Neural progenitor cell (in vitro differentiated cells): ENCODE data around the gene ZBTB42. TPM values are rescaled to one million over a fixed set of nuclear protein-coding genes. Genes with fewer than 3 reads are reported as not detected.
A peak's percentile ranks its signal among the peaks of the same experiment; 100 is the strongest.

Source experiments
- DNase-seq: peaks from one replicate; pipeline ENCODE4 v3.0.0-alpha.2; 2016; ENCODE audit warnings: low spot score
- H2AFZ ChIP-seq: fragments of 200-600 bp; sonication (generic); replicated peaks from 2 replicates; pipeline ENCODE4 v1.6.1; 2016; ENCODE audit warnings: antibody characterized with exemption
- H3F3A ChIP-seq: fragments of 200-600 bp; sonication (generic); 2 replicates; pipeline ENCODE4 v1.6.1; 2016; ENCODE audit warnings: antibody characterized with exemption, low read depth
- H3K27ac ChIP-seq: fragments of 200-600 bp; sonication (generic); 2 replicates; pipeline ENCODE4 v1.5.1; 2016; ENCODE audit warnings: mild to moderate bottlenecking
- H3K27me3 ChIP-seq: fragments of 200-600 bp; sonication (generic); 2 replicates; pipeline ENCODE4 v1.6.1; 2016; ENCODE audit warnings: mild to moderate bottlenecking, moderate library complexity
- H3K36me3 ChIP-seq: fragments of 200-600 bp; sonication (generic); 2 replicates; pipeline ENCODE4 v1.5.1; 2016
- H3K4me1 ChIP-seq: fragments of 200-600 bp; sonication (generic); 2 replicates; pipeline ENCODE4 v1.6.1; 2016; ENCODE audit warnings: mixed run types
- H3K4me2 ChIP-seq: fragments of 200-600 bp; sonication (generic); 2 replicates; pipeline ENCODE4 v1.6.1; 2016
- H3K4me3 ChIP-seq: fragments of 200-600 bp; sonication (generic); 2 replicates; pipeline ENCODE4 v1.5.1; 2016
- H3K79me2 ChIP-seq: fragments of 200-600 bp; sonication (generic); 2 replicates; pipeline ENCODE4 v1.6.1; 2016; ENCODE audit warnings: low read depth
- H3K9ac ChIP-seq: fragments of 200-600 bp; sonication (generic); 2 replicates; pipeline ENCODE4 v1.6.1; 2016
- H3K9me3 ChIP-seq: fragments of 200-600 bp; sonication (generic); 2 replicates; pipeline ENCODE4 v1.5.1; 2016; ENCODE audit warnings: low read depth
- H4K20me1 ChIP-seq: fragments of 200-600 bp; sonication (generic); 2 replicates; pipeline ENCODE4 v1.6.1; 2016; ENCODE audit warnings: low read depth
- H3K27ac Mint-ChIP-seq: 3 replicates; pipeline ENCODE4 v1.8.0; 2021; ENCODE audit warnings: mixed read lengths
- H3K27me3 Mint-ChIP-seq: 2 replicates; pipeline ENCODE4 v1.8.0; 2022; ENCODE audit warnings: low read depth, mild to moderate bottlenecking, inconsistent platforms, moderate library complexity, mixed read lengths; ENCODE audit not compliant: insufficient read depth
- H3K36me3 Mint-ChIP-seq: 3 replicates; pipeline ENCODE4 v1.8.0; 2021; ENCODE audit warnings: mixed read lengths
- H3K4me1 Mint-ChIP-seq: 3 replicates; pipeline ENCODE4 v1.8.0; 2021; ENCODE audit warnings: mixed read lengths
- H3K4me3 Mint-ChIP-seq: 3 replicates; pipeline ENCODE4 v1.8.0; 2021; ENCODE audit warnings: mild to moderate bottlenecking, moderate library complexity, mixed read lengths
- H3K9me3 Mint-ChIP-seq: 3 replicates; pipeline ENCODE4 v1.8.0; 2020; ENCODE audit warnings: mixed read lengths
- CTCF ChIP-seq: fragments of 200-600 bp; sonication (generic); IDR thresholded peaks from 2 replicates; pipeline ENCODE4 v1.5.1; 2017; ENCODE audit warnings: antibody characterized with exemption, mild to moderate bottlenecking
- EZH2 ChIP-seq: fragments of 200-600 bp; sonication (generic); IDR thresholded peaks from 2 replicates; pipeline ENCODE4 v1.6.1; 2017; ENCODE audit warnings: antibody characterized with exemption, mild to moderate bottlenecking, moderate library complexity
- EZH2phosphoT487 ChIP-seq: fragments of 200-600 bp; sonication (generic); IDR thresholded peaks from 2 replicates; pipeline ENCODE4 v1.6.1; 2017; ENCODE audit warnings: antibody characterized with exemption
- total RNA-seq: library from RNA; depleted of rRNA; stranded (reverse); fragments of >200 nt; gene quantifications from 2 replicates; pipeline ENCODE4 v1.2.3, GENCODE V29; 2015; ENCODE audit warnings: low replicate concordance

Gene ZBTB42
- total RNA-seq, 1 donor from 2014 or later: 0.41 TPM

- Histone ChIP-seq H3K9ac (no peak overlapping the region), H3K4me2 (no peak overlapping the region), H3K27me3 (no peaks in the 10 kb centered on the region), H3K27ac (no peak overlapping the region), H3K36me3 (no peaks in the 10 kb centered on the region), H3F3A (peaks cover 5% of the 10 kb centered on the region), H3K4me1 (peaks cover 4% of the 10 kb centered on the region), H3K79me2 (no peaks in the 10 kb centered on the region), H3K9me3 (no peaks in the 10 kb centered on the region), H3K4me3 (no peak overlapping the region), H2AFZ (no peak overlapping the region), H4K20me1 (peaks cover 16% of the 10 kb centered on the region)
- Mint-ChIP-seq H3K36me3 (peaks cover 23% of the 10 kb centered on the region), H3K4me1 (peaks cover 26% of the 10 kb centered on the region), H3K4me3 (no peak overlapping the region), H3K27ac (no peak overlapping the region), H3K9me3 (no peaks in the 10 kb centered on the region), H3K27me3 (peaks cover 4% of the 10 kb centered on the region)
- no peak for DNase-seq
- no peak for TF ChIP-seq EZH2phosphoT487
- no peak for TF ChIP-seq EZH2
- no peak for TF ChIP-seq CTCF
These were observed 28.0 kb upstream of the ZBTB42 start for GRCh38 chr14:104772707-104773504.

GRCh38 chr14:104773505-104774452 lies 27.1 kb upstream of the ZBTB42 start:
- peaks cover 2% of the 10 kb centered on the region for H3K4me1 ChIP-seq
- TF ChIP-seq CTCF (no peak), EZH2phosphoT487 (no peak)
- H4K20me1 ChIP-seq: peaks cover 17% of the 10 kb centered on the region
- H3K4me3 Mint-ChIP-seq: no peak overlapping the region
- H3K4me1 Mint-ChIP-seq: peaks cover 26% of the 10 kb centered on the region
- no peaks in the 10 kb centered on the region for H3K36me3 ChIP-seq
- H3K9me3 Mint-ChIP-seq: no peaks in the 10 kb centered on the region
- H3K27ac Mint-ChIP-seq: peak overlapping the region; percentile 46
- no peak overlapping the region for H2AFZ ChIP-seq
- no peaks in the 10 kb centered on the region for H3K79me2 ChIP-seq
- H3K4me2 ChIP-seq: no peak overlapping the region
- peaks cover 23% of the 10 kb centered on the region for H3K36me3 Mint-ChIP-seq
- H3K27me3 Mint-ChIP-seq: peaks cover 4% of the 10 kb centered on the region
- no peak overlapping the region for H3K27ac ChIP-seq
- no peak overlapping the region for H3K9ac ChIP-seq
- DNase-seq: no peak
- H3K27me3 ChIP-seq: no peaks in the 10 kb centered on the region
- H3F3A ChIP-seq: no peaks in the 10 kb centered on the region
- no peaks in the 10 kb centered on the region for H3K9me3 ChIP-seq
- no peak overlapping the region for H3K4me3 ChIP-seq

GRCh38 chr14:104774453-104775072 lies 26.3 kb upstream of the ZBTB42 start:
- H3K4me3 ChIP-seq: no peak overlapping the region
- H3K27ac Mint-ChIP-seq: no peak overlapping the region
- no peaks in the 10 kb centered on the region for H3K27me3 ChIP-seq
- H3K9ac ChIP-seq: no peak overlapping the region
- peaks cover 4% of the 10 kb centered on the region for H3K27me3 Mint-ChIP-seq
- no peak overlapping the region for H3K4me2 ChIP-seq
- peaks cover 18% of the 10 kb centered on the region for H3K4me1 Mint-ChIP-seq
- no peaks in the 10 kb centered on the region for H3K9me3 Mint-ChIP-seq
- H3F3A ChIP-seq: no peaks in the 10 kb centered on the region
- peaks cover 23% of the 10 kb centered on the region for H3K36me3 Mint-ChIP-seq
- no peak overlapping the region for H2AFZ ChIP-seq
- H3K4me3 Mint-ChIP-seq: no peak overlapping the region
- no peak for DNase-seq
- H3K4me1 ChIP-seq: no peaks in the 10 kb centered on the region
- H3K9me3 ChIP-seq: no peaks in the 10 kb centered on the region
- no peak for TF ChIP-seq CTCF
- TF ChIP-seq EZH2phosphoT487: no peak
- TF ChIP-seq EZH2: no peak
- no peaks in the 10 kb centered on the region for H3K79me2 ChIP-seq
- no peaks in the 10 kb centered on the region for H3K36me3 ChIP-seq
- no peak overlapping the region for H3K27ac ChIP-seq
- peaks cover 13% of the 10 kb centered on the region for H4K20me1 ChIP-seq
